H9 (cell line): ENCODE results near the gene CCNQ. TPM values are rescaled to one million over a fixed set of nuclear protein-coding genes. Genes with fewer than 3 reads are reported as not detected.

Experiments used
- DNase-seq: peaks from one replicate; pipeline ENCODE4 v3.0.0-alpha.2; 2017
- H2AFZ ChIP-seq: one replicate; pipeline ENCODE4 v1.6.1; 2013; ENCODE audit warnings: mild to moderate bottlenecking, low read length, control low read depth, moderate library complexity
- H2AK5ac ChIP-seq: 2 replicates; pipeline ENCODE4 v1.6.1; 2013; ENCODE audit warnings: low read length, control low read depth, mixed read lengths; ENCODE audit not compliant: insufficient read length
- H2BK120ac ChIP-seq: one replicate; pipeline ENCODE4 v1.6.1; 2013; ENCODE audit warnings: low read depth, mild to moderate bottlenecking, low read length, control low read depth, inconsistent platforms; ENCODE audit not compliant: poor library complexity, severe bottlenecking
- H2BK12ac ChIP-seq: 2 replicates; pipeline ENCODE4 v1.6.1; 2013; ENCODE audit warnings: low read length, control low read depth, mixed read lengths, low read depth; ENCODE audit not compliant: insufficient read length
- H2BK15ac ChIP-seq: 2 replicates; pipeline ENCODE4 v1.6.1; 2013; ENCODE audit warnings: low read depth, low read length, control low read depth
- H2BK20ac ChIP-seq: one replicate; pipeline ENCODE4 v1.6.1; 2013; ENCODE audit warnings: low read depth, mild to moderate bottlenecking, low read length, control low read depth, inconsistent platforms; ENCODE audit not compliant: poor library complexity, severe bottlenecking
- H2BK5ac ChIP-seq: 2 replicates; pipeline ENCODE4 v1.6.1; 2013; ENCODE audit warnings: low read length, control low read depth, mixed read lengths; ENCODE audit not compliant: insufficient read length
- H3K14ac ChIP-seq: 2 replicates; pipeline ENCODE4 v1.6.1; 2013; ENCODE audit warnings: low read length, control low read depth; ENCODE audit not compliant: insufficient read depth
- H3K18ac ChIP-seq: 2 replicates; pipeline ENCODE4 v1.6.1; 2013; ENCODE audit warnings: low read depth, mild to moderate bottlenecking, mixed read lengths, low read length, control low read depth; ENCODE audit not compliant: insufficient read length
- H3K23ac ChIP-seq: 2 replicates; pipeline ENCODE4 v1.6.1; 2013; ENCODE audit warnings: low read length, control low read depth, mixed read lengths, low read depth; ENCODE audit not compliant: insufficient read length
- H3K23me2 ChIP-seq: 2 replicates; pipeline ENCODE4 v1.6.1; 2013; ENCODE audit warnings: low read depth, mild to moderate bottlenecking, mixed read lengths, low read length, control low read depth; ENCODE audit not compliant: insufficient read length, poor library complexity, severe bottlenecking
- H3K27ac ChIP-seq: 2 replicates; pipeline ENCODE4 v1.5.1; 2013; ENCODE audit warnings: low read length, control low read depth, mixed read lengths, low read depth; ENCODE audit not compliant: insufficient read length
- H3K27me3 ChIP-seq: 2 replicates; pipeline ENCODE4 v1.6.1; 2013; ENCODE audit warnings: low read length, control low read depth, inconsistent platforms; ENCODE audit not compliant: insufficient read depth
- H3K4ac ChIP-seq: 2 replicates; pipeline ENCODE4 v1.6.1; 2013; ENCODE audit warnings: low read depth, mild to moderate bottlenecking, control low read depth, inconsistent platforms, low read length, moderate library complexity
- H3K4me1 ChIP-seq: 2 replicates; pipeline ENCODE4 v1.6.1; 2013; ENCODE audit warnings: low read length, control low read depth, inconsistent platforms; ENCODE audit not compliant: insufficient read depth
- H3K4me2 ChIP-seq: 2 replicates; pipeline ENCODE4 v1.6.1; 2013; ENCODE audit warnings: low read length, control low read depth, mixed read lengths; ENCODE audit not compliant: insufficient read length, insufficient read depth
- H3K56ac ChIP-seq: 2 replicates; pipeline ENCODE4 v1.6.1; 2013; ENCODE audit warnings: low read depth, mild to moderate bottlenecking, mixed read lengths, low read length, control low read depth; ENCODE audit not compliant: insufficient read length
- H3K79me1 ChIP-seq: 2 replicates; pipeline ENCODE4 v1.6.1; 2013; ENCODE audit warnings: low read depth, mild to moderate bottlenecking, moderate library complexity, low read length, control low read depth, inconsistent platforms; ENCODE audit not compliant: insufficient read depth, poor library complexity, severe bottlenecking
- H3K79me2 ChIP-seq: 2 replicates; pipeline ENCODE4 v1.6.1; 2013; ENCODE audit warnings: low read length, control low read depth, inconsistent platforms; ENCODE audit not compliant: insufficient read depth
- H3K9ac ChIP-seq: 2 replicates; pipeline ENCODE4 v1.6.1; 2013; ENCODE audit warnings: low read length, control low read depth, mixed read lengths; ENCODE audit not compliant: insufficient read length; ENCODE audit errors: extremely low read depth
- H3K9me3 ChIP-seq: one replicate; pipeline ENCODE4 v1.6.1; 2013; ENCODE audit warnings: low read depth, low read length, inconsistent platforms; ENCODE audit not compliant: control insufficient read depth
- H3T11ph ChIP-seq: one replicate; pipeline ENCODE4 v1.6.1; 2013; ENCODE audit warnings: mild to moderate bottlenecking, low read length, control low read depth, inconsistent platforms
- H4K20me1 ChIP-seq: one replicate; pipeline ENCODE4 v1.6.1; 2013; ENCODE audit not compliant: control insufficient read depth, insufficient read length, insufficient read depth
- H4K5ac ChIP-seq: 2 replicates; pipeline ENCODE4 v1.6.1; 2013; ENCODE audit warnings: low read depth, mild to moderate bottlenecking, mixed read lengths, low read length, control low read depth; ENCODE audit not compliant: insufficient read length
- H4K8ac ChIP-seq: replicated peaks from 2 replicates; pipeline ENCODE4 v1.6.1; 2013; ENCODE audit warnings: low read length, control low read depth, mixed read lengths, low read depth; ENCODE audit not compliant: insufficient read length
- H4K91ac ChIP-seq: 2 replicates; pipeline ENCODE4 v1.6.1; 2013; ENCODE audit warnings: low read depth, mild to moderate bottlenecking, moderate library complexity, mixed read lengths, low read length, control low read depth; ENCODE audit not compliant: insufficient read length
- H3K27ac Mint-ChIP-seq, 3 experiments: 2 replicates in 2 of 3; 3 replicates in 1 of 3; pipeline ENCODE4 v1.8.0; 2020 to 2021; ENCODE audit warnings: mixed read lengths in 3 of 3, mild to moderate bottlenecking in 1 of 3, moderate library complexity in 1 of 3
- H3K27me3 Mint-ChIP-seq: 2 replicates; pipeline ENCODE4 v1.8.0; 2021; ENCODE audit warnings: low read depth, mild to moderate bottlenecking, moderate library complexity, mixed read lengths
- H3K36me3 Mint-ChIP-seq, 3 experiments: 2 replicates in 2 of 3; 3 replicates in 1 of 3; pipeline ENCODE4 v1.8.0; 2020 to 2021; ENCODE audit warnings: low read depth in 3 of 3, mixed read lengths in 3 of 3; ENCODE audit not compliant: insufficient read depth in 1 of 3
- H3K4me1 Mint-ChIP-seq, 2 experiments: 2 replicates each; pipeline ENCODE4 v1.8.0; 2020; ENCODE audit warnings: mixed read lengths in 2 of 2
- H3K4me3 Mint-ChIP-seq, 2 experiments: 2 replicates in 1 of 2; 3 replicates in 1 of 2; pipeline ENCODE4 v1.8.0; 2020 to 2021; ENCODE audit warnings: mild to moderate bottlenecking in 2 of 2, mixed read lengths in 2 of 2, moderate library complexity in 1 of 2
- H3K9me3 Mint-ChIP-seq, 2 experiments: 2 replicates in 1 of 2; 3 replicates in 1 of 2; pipeline ENCODE4 v1.8.0; 2020; ENCODE audit warnings: mild to moderate bottlenecking in 2 of 2, mixed read lengths in 2 of 2, moderate library complexity in 1 of 2
- CTCF ChIP-seq: fragments of 200-600 bp; sonication (generic); conservative IDR thresholded peaks from 3 replicates; pipeline ENCODE4 v1.8.0; 2021; ENCODE audit warnings: antibody characterized with exemption, mild to moderate bottlenecking
- WGBS: extraction: QIAGEN DNeasy Blood & Tissue Kit; methylation state at CpG from one replicate; pipeline ENCODE4 v1.1.7; 2013; ENCODE audit warnings: missing lambda C conversion rate, low lambda C conversion rate, mixed read lengths; ENCODE audit not compliant: insufficient read length; ENCODE audit errors: extremely low coverage; 5-methylcytosine and 5-hydroxymethylcytosine counted together
- total RNA-seq: library from RNA; stranded (reverse); gene quantifications from 2 replicates; pipeline ENCODE4 v1.2.1, GENCODE V29; 2021

Gene CCNQ
- total RNA-seq, 1 experiment from 2014 or later, result 18.4 TPM

GRCh38 chrX:153539979-153540358 lies 59.0 kb downstream of the CCNQ start:
- no peak for DNase-seq
- Histone ChIP-seq H4K91ac (no peak overlapping the region), H3T11ph (no peak overlapping the region), H2BK15ac (no peak overlapping the region), H3K9me3 (peaks cover 4% of the 10 kb centered on the region), H3K4me1 (no peaks in the 10 kb centered on the region), H3K27me3 (no peaks in the 10 kb centered on the region), H3K79me2 (no peaks in the 10 kb centered on the region), H2BK5ac (no peak overlapping the region), H2AFZ (no peak overlapping the region), H4K20me1 (no peaks in the 10 kb centered on the region), H3K23ac (no peak overlapping the region), H2BK20ac (no peak overlapping the region), H3K14ac (no peak overlapping the region), H3K23me2 (peaks cover 3% of the 10 kb centered on the region), H3K27ac (no peak overlapping the region), H3K9ac (no peak overlapping the region), H3K18ac (no peak overlapping the region), H2AK5ac (no peak overlapping the region), H4K5ac (no peak overlapping the region), H3K79me1 (no peaks in the 10 kb centered on the region), H2BK120ac (no peak overlapping the region), H4K8ac (no peak overlapping the region), H3K4me2 (no peak overlapping the region), H2BK12ac (no peak overlapping the region), H3K56ac (no peak overlapping the region), H3K4ac (no peak overlapping the region)
- no CpG with 5 or more reads among the region's 9 CpGs for WGBS
- Mint-ChIP-seq H3K4me3 (no peak overlapping the region), H3K36me3 (peaks cover 0 to 2% (median 0%) of the 10 kb centered on the region in 3 experiments; a peak in 3 of 7 replicates), H3K27ac (no peak overlapping the region), H3K4me1 (peaks cover 0 to 2% of the 10 kb centered on the region in 2 experiments; a peak in 1 of 4 replicates), H3K27me3 (peaks cover 9% of the 10 kb centered on the region), H3K9me3 (peaks cover 45 to 66% of the 10 kb centered on the region in 2 experiments)
- no peak for TF ChIP-seq CTCF
